Stimulated activated CD4-positive, alpha-beta T cell treated with anti-CD3 and anti-CD28 coated beads, Interleukin-1b, Interleukin-23, amount 100 ng/mL, for 24 hours (primary cell): ENCODE results near the gene PLXDC1.

ENCODE experiments used
- DNase-seq, 4 experiments: peaks; one replicate each; pipeline ENCODE4 v3.0.0-alpha.2; 2020; ENCODE audit warnings: low read depth in 4 of 4, low spot score in 1 of 4

PLXDC1 gene

DNA sequence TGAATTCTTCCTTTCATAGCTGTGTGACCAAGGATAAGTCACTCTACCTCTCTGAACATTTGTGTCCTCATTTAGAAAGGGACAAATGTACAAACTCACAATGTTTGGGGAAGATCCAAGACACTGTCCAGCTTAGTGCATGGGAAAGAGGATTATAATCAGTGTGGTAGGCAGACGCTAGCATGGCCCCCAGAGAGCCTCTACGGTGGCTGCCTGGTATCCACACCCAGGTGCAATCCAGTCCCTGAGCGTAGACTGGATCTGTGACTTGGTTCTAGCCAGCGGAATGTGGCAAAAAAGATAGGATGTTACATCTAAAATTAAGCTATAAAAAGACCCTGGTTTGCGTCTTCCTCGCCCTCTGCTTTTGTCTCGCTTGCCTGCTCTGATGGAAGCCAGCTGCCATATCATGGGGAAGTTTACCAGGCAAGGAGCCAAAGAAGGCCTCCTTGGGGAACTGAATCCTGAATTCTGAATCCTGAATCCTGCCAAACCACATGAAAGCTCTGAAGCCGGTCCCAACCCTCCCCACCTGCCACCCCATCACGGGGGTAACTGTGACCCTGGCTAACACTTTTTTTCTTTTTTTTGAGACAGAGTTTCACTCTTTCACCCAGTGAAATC lies 51.7 kb downstream of the PLXDC1 start:
- DNase-seq, result no peak

DNA sequence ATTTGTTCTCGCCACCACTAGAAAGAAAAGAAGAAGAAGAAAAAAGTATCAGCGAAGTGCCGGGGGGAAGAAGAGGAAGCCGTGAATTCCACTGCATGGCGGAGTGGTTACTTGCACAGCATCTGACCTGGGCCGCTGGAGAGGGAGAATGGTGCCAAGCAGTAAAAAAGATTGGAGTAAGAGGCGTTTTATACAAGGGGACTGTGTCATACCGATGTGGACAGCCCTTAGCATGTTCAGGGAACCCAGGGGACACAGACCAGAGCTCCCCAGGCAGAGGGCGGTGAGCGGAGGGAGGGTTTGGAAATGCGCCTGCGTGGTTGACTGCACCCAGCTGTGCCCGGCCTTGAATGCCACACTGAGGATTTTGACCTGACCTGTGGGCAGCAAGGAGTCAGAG lies 52.8 kb downstream of the PLXDC1 start:
- DNase-seq, result no peak

DNA sequence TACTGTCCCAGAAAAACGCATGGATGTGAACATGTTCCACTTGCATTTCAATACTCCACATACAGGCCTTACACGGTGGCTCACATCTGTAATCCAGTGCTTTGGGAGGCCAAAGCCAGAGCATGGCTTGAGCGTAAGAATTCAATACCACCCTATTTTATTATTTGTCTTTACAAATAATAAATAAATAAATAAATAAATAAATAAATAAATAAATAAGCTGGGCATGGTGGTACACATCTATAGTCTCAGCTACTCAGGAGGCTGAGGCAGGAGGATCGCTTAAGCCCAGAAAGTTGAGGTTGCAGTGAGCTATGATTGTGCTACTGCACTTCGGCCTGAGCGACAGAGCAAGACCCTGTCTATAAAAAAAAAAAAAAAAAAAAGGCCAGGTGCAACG lies 53.9 kb downstream of the PLXDC1 start:
- no peak for DNase-seq

DNA sequence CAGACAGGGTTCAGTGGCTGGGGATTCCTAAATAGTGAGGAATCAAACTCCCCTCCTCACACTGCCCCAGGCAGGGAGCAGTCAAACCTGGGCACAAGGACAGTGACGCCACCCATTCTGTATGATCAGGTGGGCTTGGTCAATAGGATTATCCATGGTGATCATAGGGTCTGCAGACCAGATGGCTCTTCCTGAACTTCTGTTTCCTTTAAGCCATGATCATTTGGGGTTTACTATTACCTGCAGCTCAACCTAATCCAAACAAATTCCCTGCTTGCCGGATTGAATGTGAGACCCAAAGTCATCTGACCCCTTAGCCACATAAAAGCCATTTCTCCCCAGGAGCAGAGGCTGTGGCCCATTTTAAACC lies 54.3 kb downstream of the PLXDC1 start:
- DNase-seq, result no peak

DNA sequence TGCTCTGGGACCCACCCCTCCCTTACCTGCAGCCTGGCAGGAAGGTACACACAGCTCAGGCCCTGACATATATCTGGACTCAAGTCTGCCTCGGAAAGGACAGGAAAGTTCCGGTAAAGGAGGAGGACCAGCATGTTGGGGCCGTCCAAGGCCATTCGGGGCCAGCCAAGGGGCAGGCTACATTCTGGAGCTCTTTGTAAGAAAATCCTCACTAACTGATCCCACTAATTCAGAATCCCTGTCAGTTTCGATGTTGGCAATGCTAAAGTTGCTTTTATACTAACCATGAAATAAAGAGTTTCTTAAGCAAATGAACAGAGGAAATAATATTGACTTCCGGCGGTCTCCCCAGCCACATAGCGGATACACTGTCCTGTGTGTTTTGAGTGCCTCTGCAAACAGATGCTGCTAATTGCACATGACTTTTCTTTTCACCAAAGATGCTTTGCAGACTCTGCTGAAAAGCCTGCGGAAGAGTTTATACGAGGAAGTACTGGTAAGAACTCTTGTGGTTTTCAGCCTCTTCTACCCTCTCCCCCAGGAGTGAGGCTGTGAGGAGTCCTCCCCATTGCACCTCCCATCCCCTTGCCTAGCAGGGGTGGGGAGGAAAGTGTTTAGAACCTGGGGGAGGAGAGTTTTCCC lies 54.8 kb downstream of the PLXDC1 start:
- DNase-seq, result no peak

DNA sequence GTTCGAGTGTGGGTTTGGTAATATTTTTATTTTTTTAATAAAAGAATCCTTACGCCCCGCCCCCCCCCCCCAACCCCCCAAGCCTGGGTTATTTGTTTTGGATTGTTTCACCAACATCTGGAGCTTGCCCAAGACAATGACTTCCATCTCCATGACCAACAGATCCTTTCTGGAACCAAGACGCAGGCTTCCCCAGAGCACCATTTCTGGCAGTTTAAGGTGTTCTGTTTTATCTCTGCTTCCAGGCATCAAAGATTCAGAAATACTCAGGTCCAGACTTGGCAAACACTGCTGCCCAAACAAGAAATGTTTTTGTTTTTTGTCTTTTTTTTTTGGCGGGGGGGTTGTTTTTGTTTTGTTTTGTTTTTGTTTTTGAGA lies 56.1 kb downstream of the PLXDC1 start:
- no peak for DNase-seq

DNA sequence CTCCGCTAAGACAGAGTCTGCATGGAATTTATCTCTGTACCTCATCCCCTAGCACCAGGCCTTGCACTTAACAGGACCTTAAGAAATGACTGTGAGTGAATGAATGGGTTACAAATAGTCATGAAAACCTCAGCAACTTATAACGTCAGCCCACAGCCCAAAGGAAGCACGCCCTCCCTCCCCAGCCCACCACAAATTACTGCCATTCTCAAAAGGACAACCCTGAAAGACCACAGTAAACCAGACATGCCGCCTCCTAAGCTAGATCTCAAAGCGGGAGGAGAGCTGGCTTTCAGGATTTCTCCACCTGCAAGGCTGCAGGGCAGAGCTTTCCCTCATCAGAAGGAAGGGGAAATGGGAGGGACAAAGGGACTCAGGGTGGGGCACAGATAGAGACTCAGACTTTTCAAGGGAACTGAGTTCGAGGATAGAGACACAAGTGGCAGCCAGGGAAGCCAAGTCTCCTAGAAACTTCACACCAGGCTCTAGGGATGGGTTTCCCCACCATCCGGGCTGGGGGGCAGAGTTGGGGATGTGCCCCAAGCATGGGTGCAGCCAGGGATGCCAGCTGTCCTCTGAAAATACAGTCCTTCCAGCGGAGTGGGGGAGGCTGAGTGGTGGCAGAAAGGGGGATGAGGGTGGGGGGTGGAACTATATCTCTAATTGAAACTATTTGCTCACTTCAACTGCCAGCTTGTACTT lies 56.7 kb downstream of the PLXDC1 start:
- no peak for DNase-seq

DNA sequence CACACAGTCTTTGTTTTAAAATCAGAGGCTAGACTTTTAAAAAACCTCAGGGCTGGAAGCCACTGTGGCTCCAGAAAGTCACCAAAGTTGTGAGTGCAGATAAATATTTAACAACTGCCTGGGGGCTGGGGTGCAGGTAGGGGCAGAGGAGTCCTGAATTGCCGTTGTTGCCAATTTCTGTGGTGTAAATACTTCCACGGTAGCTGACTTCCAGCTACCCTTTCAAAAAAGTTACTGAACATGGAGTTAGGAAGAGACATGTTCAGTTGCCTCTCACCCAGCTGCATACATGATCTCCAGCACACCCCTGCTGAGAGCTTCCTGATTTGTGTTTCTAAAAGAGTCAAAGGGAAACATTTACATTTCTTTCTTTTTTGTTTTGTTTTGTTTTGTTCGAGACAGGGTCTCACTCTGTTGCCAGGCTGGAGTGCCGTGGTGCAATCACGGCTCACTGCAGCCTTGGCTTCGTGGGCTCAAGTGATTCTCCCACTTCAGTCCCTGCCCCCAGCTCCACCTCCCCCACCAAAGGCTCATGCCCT lies 58.7 kb downstream of the PLXDC1 start:
- DNase-seq, result no peak

DNA sequence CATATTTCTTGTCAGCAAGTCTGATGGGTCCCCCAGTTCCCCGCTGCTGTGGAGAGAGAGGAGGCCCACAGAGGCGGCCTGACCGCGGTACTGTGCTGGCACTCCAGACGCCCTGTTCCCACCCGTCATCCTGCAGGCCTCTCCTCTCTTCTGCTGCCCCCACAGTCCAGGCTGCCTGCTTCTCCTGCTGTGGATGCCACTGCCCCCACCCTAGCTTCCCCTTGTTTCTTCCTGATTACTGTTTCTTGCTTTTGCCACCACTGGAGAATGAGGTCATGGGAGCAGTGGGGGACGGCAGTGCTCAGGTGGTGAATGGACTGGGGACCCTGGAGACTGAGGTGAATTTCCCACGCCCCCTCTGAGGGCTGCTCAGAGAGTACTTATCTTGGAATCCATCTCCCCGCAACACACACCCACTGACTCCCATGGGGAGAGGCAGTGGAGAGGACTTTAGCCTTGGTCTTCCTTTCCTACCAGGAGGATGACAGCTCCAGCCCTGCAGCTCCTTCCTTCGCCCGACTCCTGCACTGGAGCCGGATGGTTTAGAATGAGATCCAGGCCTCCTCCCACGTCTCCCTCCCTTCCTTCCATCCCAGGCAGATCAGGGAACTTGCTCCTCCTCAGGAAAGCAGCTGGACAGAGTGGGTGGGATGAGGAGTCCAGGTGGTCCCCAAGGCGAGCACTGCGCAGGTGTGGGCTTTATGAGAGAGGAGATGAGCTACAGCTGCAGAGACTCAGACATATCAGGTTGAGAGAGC lies 60.4 kb downstream of the PLXDC1 start:
- no peak for DNase-seq

DNA sequence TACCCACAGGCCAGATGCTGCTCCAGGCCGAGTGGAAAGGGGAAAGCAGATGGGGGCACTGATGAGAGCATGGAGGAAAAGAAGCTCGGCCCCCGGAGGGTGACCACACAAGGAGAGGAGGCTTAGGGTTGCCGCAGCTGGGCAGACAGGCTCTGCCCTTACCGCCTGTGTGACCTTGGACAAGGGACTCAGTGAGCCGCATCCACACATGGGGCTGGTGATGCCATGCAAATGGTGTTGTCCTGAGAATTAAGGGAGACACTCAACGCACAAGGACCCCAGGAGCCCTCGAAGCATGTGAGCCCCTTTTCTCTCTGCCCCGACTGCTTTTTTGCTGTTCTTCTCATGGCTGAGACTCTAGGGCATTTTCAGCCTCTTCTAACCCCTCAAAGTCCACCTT lies 61.0 kb downstream of the PLXDC1 start:
- no peak for DNase-seq

DNA sequence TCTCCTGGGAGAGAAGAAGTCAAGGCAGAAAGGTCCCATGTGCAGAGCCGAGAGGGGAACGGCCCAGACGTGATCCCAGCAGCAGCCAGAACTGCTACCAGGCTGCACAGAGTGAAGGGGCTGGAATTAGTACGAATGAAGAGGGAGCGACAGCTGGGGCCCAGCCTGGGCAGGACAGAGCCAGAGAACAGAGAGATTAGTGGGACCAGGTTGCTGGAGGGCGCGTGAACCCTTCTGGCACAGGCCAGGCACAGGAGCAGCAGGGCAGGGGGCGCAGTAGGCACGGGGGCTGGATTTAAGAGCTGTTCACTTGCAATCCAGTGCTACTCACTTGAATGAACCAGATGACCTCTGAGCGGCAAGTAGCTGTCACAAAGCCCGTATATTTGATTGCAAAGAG lies 66.9 kb downstream of the PLXDC1 start:
- no peak for DNase-seq

DNA sequence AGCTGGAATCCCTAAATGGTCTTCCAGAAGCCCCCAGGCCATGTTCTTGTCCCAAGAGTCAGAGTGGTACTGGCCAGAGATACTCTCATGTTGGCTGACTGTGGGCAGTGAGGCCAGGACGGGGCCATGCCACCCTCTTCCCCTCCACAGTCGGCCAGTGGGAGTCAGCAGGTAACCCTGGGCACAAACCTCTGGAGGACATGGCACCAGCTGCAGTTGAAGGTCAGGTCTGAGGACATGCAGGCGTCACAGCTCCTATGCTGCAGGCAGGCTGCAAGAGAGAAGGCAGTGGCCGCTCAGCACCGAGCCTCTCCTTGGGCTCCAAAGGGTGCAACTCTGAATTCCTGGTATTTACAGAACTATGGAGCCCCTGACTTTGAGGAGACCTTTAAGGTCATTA lies 68.2 kb downstream of the PLXDC1 start:
- DNase-seq, result no peak

DNA sequence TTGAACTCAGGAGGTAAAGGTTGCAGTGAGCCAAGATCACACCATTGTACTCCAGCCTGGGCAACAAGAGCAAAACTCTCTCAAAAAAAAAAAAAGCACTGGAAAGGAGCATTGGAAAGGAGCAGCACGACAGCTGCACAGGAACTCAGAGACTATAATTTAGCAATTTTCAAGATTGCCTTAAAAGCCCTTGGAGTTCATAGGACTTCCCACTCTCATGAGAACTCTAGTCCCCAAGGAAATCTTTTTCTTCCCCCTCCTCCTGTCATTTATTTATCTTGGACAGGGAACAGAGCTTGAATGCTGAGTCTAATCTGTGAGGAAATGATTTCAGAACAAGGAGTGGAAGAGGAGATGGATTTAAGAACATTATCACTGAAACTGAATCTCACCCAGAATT lies 69.0 kb downstream of the PLXDC1 start:
- no peak for DNase-seq

DNA sequence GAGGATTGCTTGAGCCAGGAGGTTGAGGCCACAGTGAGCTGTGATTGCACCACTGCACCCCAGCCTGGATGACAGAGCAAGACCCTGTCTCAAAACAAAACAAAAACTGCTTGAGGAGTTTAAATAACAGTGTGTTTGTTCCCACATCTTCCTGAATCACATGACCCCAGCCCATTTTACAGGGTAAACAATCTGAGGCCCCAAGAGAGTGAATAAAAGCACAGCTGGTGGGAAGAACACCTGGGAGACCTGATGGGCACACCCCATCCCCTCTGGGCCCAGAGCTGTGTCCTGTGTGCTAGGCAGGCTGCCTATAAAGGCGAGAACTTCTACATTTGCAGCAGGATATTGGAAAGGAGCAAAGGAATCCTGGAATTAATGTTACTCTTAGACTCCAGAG lies 69.6 kb downstream of the PLXDC1 start:
- no peak for DNase-seq

DNA sequence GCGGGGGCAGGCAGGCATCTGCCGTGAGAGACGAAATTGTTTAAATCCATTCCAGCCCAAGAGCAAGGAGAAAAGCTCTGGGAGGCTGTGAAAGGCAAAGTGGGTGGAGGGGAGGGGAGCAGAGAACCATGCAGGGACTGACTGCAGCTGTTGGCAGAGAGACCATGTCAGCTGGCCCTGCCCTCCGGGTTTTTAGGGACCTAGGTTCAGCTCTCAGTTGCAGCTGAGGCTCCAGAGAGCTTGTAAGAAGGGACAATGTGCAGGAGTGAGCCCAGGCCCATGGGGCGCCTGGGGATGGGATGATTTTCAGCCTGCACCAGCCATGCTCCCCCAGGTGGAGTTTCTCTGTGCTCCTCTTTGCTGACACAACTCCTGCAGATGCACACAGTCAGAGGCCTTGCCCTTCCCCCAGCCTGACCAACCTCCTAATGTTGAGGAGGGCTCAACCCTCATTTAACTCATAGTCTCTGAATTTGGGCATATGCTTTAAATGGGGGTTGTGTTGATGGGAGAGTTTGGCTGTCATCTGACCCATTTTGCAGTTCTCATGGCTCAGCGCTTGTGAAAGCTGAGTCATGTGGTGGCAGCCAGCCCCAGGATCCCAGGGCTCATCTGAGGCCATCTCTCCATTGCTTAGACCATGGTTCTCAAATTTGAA lies 70.9 kb downstream of the PLXDC1 start:
- DNase-seq, result no peak

DNA sequence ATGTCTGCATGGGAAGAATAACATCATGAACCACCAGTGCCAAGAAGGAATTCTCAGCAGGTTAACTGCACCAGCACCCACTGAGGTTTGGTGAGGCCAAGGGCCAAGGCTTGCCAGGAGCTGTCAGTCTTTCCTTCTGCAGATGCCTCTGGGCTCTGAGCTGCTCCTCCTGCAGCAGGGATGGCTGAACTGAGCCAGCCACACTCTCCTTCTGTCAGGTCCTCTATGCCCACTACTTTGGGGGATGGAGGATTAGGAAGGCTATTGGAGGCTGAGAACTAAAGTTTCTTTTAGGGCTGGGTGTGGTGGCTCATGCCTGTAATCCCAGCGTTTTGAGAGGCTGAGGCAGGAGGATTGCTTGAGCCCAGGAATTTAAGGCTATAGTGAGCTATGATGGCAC lies 71.6 kb downstream of the PLXDC1 start:
- no peak for DNase-seq

DNA sequence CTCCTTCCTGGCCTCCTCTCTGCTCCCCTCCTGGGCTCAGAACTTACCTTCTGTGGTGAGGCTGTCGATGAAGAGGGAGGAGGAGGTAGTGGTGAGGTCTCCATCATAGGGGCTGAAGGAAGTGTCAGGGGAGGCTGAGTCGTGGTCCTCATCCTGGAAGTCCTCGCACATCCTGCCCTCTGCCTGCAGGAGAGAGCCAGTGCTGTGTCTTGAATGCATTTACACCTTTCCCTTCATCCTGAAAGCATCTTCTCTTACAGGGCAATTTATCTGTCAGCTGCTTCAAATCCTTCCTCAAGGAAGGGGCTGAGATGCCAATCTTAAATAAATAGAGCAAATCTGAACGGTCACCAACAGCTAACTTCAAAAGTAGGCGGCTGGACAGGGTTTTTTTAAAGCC lies 73.6 kb downstream of the PLXDC1 start:
- DNase-seq, result no peak

DNA sequence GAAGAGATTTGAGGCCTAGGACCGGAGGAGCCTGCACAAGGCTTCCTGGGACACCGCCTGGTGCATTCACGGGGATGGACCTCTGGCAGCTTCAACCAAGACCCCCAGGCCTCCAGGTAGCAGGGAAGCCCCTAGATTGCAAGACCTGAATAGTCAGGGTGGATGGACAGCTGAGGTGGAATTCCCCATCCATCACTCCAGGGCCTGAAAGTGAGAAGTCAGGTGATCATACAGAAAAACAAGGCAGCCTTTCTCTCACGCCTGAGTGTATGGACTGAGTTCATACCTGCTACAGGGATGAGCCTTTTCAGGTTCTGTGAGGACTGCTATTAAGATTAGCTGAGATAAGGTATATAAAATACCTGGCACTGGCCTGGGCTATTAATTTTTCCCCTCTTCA lies 74.2 kb downstream of the PLXDC1 start:
- no peak for DNase-seq

DNA sequence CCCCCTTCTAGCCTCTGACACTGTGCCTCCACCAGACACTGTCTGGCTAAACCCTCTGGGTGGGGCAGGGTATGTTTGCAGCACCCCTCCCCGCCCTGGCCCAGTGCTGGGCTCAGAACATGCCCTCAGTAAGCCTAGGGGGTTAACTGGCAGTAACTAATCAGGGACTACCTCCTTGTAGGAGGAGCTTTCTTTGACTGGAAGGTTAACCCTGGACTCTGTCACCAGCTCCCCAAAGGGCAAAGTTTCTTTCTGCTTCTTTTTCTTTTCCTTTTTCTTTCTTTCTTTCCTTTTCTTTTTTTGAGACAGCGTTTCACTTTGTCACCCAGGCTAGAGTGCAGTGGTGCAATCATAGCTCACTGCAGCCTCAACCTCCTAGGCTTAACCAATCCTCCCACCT lies 76.8 kb downstream of the PLXDC1 start:
- DNase-seq, result no peak

DNA sequence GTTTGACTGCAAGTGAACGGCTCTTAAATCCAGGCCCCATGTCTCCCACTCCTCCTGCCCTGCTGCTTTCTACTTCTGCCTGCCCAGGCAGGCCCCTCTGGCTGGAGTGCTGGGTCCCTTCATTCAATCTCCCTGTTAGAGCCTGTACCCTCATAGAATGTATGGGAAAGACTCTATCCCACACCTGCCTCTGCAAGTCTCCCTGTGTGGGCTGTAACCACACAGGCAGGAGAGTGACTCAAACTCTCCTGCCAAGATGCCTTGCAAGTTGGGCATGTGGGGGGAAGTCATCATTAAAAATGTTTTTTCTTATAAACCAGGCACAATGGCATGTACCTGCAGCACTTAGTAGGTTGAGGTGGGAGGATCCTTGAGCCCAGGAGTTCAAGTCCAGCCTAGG lies 77.5 kb downstream of the PLXDC1 start:
- DNase-seq, result no peak

DNA sequence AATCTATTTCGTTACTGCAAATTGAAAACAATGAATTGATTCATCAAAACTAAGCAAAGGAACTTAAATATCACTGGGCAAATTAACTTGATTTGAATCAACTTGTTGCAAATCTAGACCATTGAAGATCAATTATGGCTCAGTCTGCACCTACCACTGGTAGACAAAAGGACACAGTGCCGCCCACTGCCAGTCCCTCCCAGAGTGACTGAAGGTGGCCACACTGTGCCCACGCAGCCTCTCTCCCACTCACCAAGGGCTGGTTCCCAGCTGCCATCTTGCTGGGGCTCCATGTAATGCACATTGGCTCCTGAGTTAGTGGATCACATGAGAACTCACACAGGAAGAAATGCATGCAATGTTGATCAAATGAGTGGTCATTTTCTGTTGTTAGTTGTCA lies 78.1 kb downstream of the PLXDC1 start:
- DNase-seq, result no peak
